Mesangial cell (primary cell): ENCODE measurements around the gene NMD3. TPM values are rescaled to one million over a fixed set of nuclear protein-coding genes. Genes with fewer than 3 reads are reported as not detected.

Experiments
- total RNA-seq: library from RNA; depleted of rRNA; stranded (reverse); fragments of >200 nt; gene quantifications from 2 replicates; pipeline ENCODE4 v1.2.3, GENCODE V29; 2015

NMD3 gene
- 25.3 and 28.5 TPM in 2 replicates for total RNA-seq

GRCh38 chr3:161220850-161221753 lies at the start of gene NMD3:
TSS of gene NMD3 (plus strand) at chr3:161221311. CDS start at chr3:161222014, 703 bp downstream.

Other genes with a start within 250 kb of the NMD3 start
- gene B3GALNT1, start 116.0 kb upstream of the NMD3 start, total RNA-seq, result 19.1 and 19.7 TPM in 2 replicates
- gene SPTSSB, start 150.2 kb downstream of the NMD3 start, total RNA-seq, result not detected in 2 replicates